ENCODE data around the gene OSBPL5. TPM values are rescaled to one million over a fixed set of nuclear protein-coding genes. Genes with fewer than 3 reads are reported as not detected.
A peak's percentile ranks its signal among the peaks of the same experiment; 100 is the strongest.

OSBPL5 gene
- total and polyA plus RNA-seq, 10 donors, result 5.1 to 91.2 (median 51.0) TPM

- H3K36me3 ChIP-seq, result peaks cover 0 to 25% (median 4%) of the 10 kb centered on the region in 6 donors
- no peaks in the 10 kb centered on the region for H3K27me3 ChIP-seq (replicated peaks in 1 of 7)
- peak overlapping the region; percentile 57 to 94 (median 82) for H3K4me3 ChIP-seq
- no peak for DNase-seq
- peaks cover 10 to 61% (median 44%) of the 10 kb centered on the region in 6 donors for H3K4me1 ChIP-seq
- H3K27ac ChIP-seq, result peak overlapping the region in 7 of 8 donors; percentile 37 to 95 (median 82)
- intact Hi-C loops (cut with DNase I; ENCODE audit: low total_unique reads), result no loop called here
- no peaks in the 10 kb centered on the region for H3K9me3 ChIP-seq
- no peak for TF ChIP-seq CTCF (IDR thresholded peaks at IDR 0.05 in 8 of 11, conservative IDR thresholded peaks at IDR 0.05 in 3 of 11)
- TF ChIP-seq POLR2AphosphoS5 (IDR thresholded peaks at IDR 0.05), result no peak
- no peak for TF ChIP-seq POLR2A (IDR thresholded peaks at IDR 0.05)
- 2 to 7% (median 6%) methylated on average over 7 to 29 of the region's 29 CpGs for WGBS, 5 donors
Measured at GRCh38 chr11:3056296-3057068, 108.6 kb downstream of the OSBPL5 start.

- TF ChIP-seq CTCF (IDR thresholded peaks at IDR 0.05 in 8 of 11, conservative IDR thresholded peaks at IDR 0.05 in 3 of 11), result no peak
- TF ChIP-seq POLR2AphosphoS5 (IDR thresholded peaks at IDR 0.05), result no peak
- TF ChIP-seq POLR2A (IDR thresholded peaks at IDR 0.05), result no peak
- Histone ChIP-seq H3K4me3 (peak overlapping the region in 6 of 8 donors; percentile 77 to 94 (median 86)), H3K36me3 (peaks cover 0 to 25% (median 4%) of the 10 kb centered on the region in 6 donors), H3K9me3 (no peaks in the 10 kb centered on the region), H3K27ac (peak overlapping the region in 3 of 8 donors; percentile 82 to 95 (median 90)), H3K4me1 (peaks cover 10 to 67% (median 47%) of the 10 kb centered on the region in 6 donors), H3K27me3 (replicated peaks in 1 of 7) (no peaks in the 10 kb centered on the region)
- DNase-seq, result no peak
- 85 to 94% (median 91%) methylated on average over 8 of the region's 8 CpGs for WGBS, 5 donors
- intact Hi-C loops (cut with DNase I; ENCODE audit: low total_unique reads), result no loop called here
Measured at GRCh38 chr11:3055891-3056290, 109.2 kb downstream of the OSBPL5 start.

- no peaks in the 10 kb centered on the region for H3K9me3 ChIP-seq
- H3K36me3 ChIP-seq, result peaks cover 0 to 37% (median 5%) of the 10 kb centered on the region in 6 donors
- no peak overlapping the region for H3K4me3 ChIP-seq
- H3K27me3 ChIP-seq (replicated peaks in 1 of 7), result no peaks in the 10 kb centered on the region
- intact Hi-C loops (cut with DNase I; ENCODE audit: low total_unique reads), result no loop called here
- TF ChIP-seq POLR2A (IDR thresholded peaks at IDR 0.05) (no peak), CTCF (IDR thresholded peaks at IDR 0.05 in 8 of 11, conservative IDR thresholded peaks at IDR 0.05 in 3 of 11) (no peak), POLR2AphosphoS5 (IDR thresholded peaks at IDR 0.05) (no peak)
- peaks cover 10 to 90% (median 63%) of the 10 kb centered on the region in 6 donors for H3K4me1 ChIP-seq
- no peak overlapping the region for H3K27ac ChIP-seq
- WGBS, 5 donors, result 77 to 88% (median 80%) methylated on average over 11 of the region's 11 CpGs
- DNase-seq, result no peak
Measured at GRCh38 chr11:3052567-3052966, 112.5 kb downstream of the OSBPL5 start.

GRCh38 chr11:3052109-3052479 lies 113.0 kb downstream of the OSBPL5 start:
- no peaks in the 10 kb centered on the region for H3K9me3 ChIP-seq
- peaks cover 0 to 42% (median 6%) of the 10 kb centered on the region in 6 donors for H3K36me3 ChIP-seq
- DNase-seq, result no peak
- no peak overlapping the region for H3K4me3 ChIP-seq
- TF ChIP-seq POLR2A (IDR thresholded peaks at IDR 0.05) (no peak), POLR2AphosphoS5 (IDR thresholded peaks at IDR 0.05) (no peak), CTCF (IDR thresholded peaks at IDR 0.05 in 8 of 11, conservative IDR thresholded peaks at IDR 0.05 in 3 of 11) (no peak)
- no peaks in the 10 kb centered on the region for H3K27me3 ChIP-seq (replicated peaks in 1 of 7)
- H3K27ac ChIP-seq, result peak overlapping the region in 1 of 8 donors; percentile 12
- WGBS, 5 donors, result 37 to 46% (median 41%) methylated on average over 14 of the region's 14 CpGs
- intact Hi-C loops (cut with DNase I; ENCODE audit: low total_unique reads), result no loop called here
- peaks cover 10 to 87% (median 61%) of the 10 kb centered on the region in 6 donors for H3K4me1 ChIP-seq
